HG02885 (cell line): ENCODE data around the gene ADH7.
"Not testable (repeated sequence)": the region's sequence is repeated elsewhere in the genome, so short reads cannot be mapped to it uniquely, and the experiment has no call there.

Source experiments
- ATAC-seq: cut with Tn5 transposase; IDR thresholded peaks from one replicate; pipeline ENCODE4 v1.9.1; 2021; ENCODE audit warnings: mild to moderate bottlenecking; ENCODE audit not compliant: unreplicated experiment, poor library complexity

The ADH7 gene

DNA sequence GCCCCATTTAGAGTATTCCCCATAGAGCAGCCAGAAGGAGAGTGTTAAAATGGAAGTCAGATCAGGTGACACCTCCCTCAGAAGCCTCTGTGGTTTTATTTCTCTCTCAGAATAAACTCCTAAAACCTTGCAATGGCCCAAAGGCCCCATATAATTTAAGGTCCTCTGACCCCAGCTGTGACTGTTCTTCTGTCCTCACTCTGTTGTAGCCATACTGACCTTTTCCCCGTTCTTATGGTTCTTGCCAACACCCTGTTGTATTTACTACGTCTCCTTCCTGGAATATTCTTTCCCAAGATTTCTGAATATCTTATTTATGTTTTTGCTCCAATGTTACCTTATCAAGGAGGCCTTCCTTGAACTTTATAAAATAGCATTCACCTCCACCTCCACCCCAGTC is 18.0 kb downstream of the ADH7 start:
- ATAC-seq, result no peak

DNA sequence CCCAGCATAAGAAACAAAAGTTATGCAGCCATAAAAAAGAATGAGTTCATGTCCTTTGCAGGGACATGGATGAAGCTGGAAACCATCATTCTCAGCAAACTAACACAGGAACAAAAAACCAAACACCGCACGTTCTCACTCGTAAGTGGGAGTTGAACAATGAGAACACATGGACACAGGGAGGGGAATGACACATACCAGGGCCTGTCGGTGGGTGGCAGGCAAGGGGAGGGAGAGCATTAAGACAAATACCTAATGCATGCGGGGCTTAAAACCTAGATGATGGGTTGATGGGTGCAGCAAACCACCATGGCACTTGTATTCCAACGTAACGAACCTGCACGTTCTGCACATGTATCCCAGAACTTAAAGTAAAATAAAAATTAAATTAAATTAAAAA is 19.4 kb downstream of the ADH7 start:
- ATAC-seq, result not testable (repeated sequence)

DNA sequence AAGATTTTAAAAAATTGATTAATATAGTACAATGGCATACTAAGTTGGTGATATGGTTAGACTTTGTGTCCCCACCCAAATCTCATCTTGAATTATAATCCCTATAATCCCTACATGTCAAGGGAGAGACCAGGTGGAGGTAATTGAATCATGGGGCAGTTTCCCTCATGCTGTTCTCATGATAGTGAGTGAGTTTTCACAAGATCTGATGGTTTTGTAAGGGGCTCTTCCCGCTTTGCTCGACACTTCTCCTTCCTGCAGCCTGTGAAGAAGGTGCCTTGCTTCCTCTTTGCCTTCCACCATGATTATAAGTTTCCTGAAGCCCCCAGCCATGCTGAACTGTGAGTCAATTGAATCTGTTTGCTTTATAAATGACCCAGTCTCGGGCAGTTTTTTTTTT is 20.2 kb downstream of the ADH7 start:
- not testable (repeated sequence) for ATAC-seq

DNA sequence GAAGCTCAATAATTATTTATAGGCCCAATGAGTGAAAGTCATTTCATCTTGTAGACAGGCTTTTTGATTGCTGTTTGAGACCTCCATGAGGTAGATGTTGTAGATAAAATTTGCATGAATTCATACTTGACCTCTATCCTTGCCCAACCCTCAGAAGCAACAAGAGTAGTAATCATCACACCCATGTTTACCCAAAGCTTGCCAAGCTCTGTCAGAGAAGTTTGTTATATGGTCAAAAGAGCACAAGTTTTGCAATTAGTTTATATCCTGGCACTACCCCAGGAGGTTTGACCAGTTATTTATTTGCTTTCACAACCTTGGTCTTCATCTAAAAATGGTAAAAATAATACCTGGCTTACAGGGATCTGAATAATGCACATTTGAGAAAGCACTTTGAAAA is 20.7 kb downstream of the ADH7 start:
- ATAC-seq, result no peak

DNA sequence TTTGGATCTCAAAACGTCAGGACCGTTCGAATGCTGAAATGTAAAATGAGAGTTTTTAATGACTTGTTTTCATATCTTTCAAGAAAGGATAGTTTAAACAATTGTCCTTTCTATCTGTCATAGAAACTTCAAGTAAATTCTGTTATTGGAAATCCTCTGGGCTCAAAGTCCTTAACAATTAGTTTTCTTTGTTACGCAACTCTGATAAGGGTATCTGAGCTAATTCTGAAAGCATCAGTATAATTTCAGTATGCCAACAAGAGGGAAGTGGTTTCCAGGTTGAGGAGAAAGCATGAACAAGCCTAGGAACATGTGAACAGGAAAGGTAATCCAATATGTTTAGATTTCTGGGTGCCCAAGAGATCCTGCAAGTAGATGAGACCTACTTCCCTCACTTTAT is 22.0 kb downstream of the ADH7 start:
- ATAC-seq, result no peak

DNA sequence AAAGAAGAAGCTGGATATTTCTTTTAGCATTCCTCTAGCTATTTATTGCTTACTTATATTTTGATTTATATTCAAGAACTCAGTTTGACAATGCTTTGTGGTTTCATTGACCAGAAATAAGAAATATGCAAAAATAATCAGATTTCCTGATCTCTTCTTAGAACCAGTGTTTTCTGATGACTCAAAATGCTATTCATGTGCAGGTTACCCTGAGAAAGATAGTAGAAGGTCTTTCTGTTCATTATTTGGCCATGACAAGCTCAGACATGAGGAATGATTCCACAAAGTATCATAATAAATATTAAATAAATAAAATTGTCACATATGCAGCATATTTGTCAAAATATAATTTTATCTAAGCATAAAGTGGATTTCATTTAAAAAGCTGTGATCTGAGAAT is 24.1 kb downstream of the ADH7 start:
- ATAC-seq, result no peak

DNA sequence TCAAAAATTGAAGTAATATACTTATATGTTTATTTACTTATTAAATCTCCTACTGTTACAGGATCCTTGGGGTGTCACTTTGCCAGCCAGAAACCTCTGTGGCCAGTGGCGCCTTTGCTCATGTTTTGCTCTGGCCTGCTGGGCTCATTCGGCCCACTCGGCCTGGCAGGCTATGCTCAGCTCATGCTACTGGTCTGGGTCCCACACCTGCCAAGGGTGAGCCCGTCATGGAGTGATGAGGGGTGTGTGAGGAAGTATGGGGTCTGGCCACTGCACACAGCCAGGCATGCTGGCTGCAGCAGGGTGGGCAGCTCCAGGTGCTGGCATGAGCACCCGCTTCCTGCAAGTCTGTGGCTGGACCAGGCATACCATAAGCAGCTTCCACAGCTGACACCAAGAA is 25.1 kb downstream of the ADH7 start:
- ATAC-seq, result no peak

DNA sequence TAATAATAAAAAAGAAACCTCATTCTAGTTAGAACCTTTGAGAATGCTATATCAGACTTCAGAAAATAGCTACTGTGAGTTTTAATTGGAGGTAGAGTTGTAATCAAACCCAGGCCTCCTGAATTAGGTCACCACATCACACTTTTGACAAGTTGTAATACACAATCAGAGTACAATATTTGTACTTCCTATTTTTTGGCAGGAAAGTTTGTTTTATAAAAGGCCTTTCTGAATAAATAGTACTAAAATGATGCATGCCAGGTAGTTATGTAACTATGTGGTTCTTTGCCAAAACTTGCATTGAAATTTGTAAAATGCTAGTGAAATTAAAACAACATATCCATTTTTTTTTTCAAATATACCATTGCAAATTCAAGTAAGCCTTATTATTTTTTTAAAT is 26.8 kb downstream of the ADH7 start:
- ATAC-seq, result no peak

DNA sequence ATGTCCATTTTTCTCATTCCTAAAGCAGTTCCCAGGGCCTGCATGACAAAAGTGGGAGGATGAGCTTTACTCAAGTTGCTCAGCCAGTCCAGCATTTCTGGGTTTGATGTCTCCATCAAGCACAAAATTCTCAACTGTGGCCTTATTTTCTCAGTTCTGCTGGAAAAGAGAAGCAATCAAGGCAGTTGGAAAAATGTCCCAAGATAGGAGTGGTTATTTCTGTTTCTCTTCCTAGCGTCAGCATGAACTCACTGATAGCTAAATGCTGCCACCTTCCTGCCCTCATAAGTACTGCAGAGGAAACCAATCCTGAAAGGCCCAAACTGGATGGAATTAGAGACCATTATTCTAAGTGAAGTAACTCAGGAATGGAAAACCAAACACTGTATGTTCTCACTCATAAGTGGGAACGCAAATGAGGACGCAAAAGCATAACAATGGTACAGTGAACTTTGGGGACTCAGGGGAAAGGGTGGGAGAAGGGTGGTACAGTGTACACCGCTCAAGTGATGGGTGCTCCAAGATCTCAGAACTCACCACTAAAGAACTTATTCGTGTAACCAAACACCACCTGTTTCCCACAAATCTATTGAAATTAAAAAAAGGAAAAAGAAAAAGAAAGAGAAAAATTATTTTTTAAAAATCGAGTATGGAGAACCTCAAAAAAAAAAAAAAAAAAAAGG is 29.6 kb downstream of the ADH7 start:
- ATAC-seq, result peak; percentile 24

DNA sequence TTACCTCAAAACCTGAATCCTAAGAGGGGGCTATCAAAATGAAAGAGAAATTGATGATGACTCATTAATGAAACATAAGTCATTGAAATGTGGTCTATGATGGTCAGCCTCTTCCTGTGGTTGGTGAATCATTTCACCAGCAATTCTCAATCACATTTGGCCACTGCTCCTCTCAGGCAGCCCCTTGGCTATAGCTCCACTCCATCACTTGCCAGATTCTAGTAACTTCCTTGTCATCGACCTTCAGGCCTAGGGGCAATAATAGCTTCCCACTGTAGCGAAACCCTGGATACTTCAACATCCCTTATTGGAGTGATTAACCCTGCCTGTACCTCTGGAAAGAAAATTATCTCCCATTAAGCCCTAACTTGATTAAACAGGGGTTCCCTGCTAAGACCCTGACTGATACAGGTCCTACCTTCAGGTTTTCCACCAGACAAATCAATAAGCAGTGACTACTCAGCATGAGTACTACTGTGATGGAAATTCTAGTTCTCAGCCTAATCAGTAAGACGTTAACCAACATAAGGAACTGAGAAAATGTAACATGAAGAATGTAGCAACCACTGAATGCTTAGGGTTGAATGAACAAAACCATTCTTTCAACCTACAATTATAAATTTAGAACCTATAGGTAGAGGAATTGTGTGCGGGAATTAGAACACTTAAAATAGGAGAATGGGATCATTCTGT is 30.4 kb downstream of the ADH7 start:
- ATAC-seq, result peak; percentile 87

DNA sequence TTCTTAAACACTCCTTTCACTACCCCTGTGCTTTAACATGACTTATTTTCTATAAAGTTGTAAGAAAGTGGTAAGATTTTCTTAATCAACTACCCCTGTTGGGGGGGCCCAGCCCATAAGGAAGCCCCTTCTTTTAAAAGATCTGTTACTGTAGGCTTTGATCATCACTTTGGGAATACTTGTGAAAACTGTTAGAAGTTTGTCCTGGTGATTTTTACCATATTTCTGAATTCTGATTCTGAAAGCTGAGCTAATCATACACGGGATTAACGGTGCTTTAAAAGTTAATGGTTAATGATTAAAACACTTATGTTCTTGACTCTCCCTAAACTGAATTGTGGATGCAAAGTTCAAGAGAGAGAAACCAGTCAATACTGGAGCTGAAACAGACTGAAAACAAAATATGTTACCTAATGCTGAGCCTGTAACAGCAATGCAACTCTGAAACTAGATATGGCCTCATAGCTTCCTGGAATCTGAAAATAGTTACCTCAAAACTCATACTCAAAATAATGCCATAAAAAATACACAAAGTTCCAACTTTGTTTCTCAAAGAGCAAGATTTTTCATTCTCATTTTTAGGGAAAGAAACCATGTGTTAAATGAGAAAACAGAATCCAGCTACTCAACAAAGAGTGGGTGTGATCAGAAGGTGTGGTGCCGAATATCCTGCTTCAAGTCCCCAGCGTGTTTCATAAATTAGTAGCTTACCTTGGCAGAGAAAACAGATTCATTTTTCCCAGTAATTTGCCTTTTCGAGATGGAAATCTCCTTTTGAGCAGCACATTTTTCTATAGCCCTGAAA is 31.6 kb downstream of the ADH7 start:
- peak; percentile 67 for ATAC-seq

DNA sequence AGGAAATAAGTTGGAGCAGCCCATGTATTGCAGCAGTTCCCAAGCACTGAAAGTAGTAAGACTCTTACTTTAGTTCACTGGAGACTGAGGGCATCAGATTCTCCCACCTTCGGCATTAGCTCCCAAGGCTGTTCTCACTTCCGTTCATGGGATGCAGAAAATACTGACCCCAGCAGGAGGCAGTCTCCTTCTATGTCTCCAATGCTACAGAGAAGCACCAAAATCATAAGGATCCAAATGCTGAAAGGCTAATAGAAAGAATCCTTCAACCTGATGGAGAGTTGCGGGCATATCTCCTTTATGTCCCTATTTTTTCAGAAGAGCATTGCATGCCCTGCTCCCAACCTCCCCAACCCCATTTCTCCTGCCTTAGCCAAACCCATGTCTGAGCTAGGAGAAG is 32.4 kb downstream of the ADH7 start:
- ATAC-seq, result no peak

DNA sequence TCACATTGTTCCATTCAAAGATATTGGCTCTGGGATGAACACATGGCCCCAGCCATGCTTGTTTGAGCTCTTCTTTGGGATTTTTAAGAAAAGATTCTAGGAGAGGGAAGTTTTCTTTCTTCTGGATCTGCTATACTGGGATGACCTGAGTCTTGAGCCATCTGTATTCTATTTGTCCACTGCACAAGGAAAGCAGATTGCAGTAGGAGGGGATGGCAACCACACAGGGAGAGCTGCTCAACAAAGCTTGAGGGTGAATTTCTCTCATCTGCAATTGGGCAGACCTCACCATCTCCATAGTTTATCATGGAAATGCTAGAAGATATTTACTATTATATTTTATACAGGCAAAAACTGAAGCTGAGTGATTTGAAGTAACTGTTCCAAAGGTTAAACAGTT is 34.3 kb downstream of the ADH7 start:
- no peak for ATAC-seq

DNA sequence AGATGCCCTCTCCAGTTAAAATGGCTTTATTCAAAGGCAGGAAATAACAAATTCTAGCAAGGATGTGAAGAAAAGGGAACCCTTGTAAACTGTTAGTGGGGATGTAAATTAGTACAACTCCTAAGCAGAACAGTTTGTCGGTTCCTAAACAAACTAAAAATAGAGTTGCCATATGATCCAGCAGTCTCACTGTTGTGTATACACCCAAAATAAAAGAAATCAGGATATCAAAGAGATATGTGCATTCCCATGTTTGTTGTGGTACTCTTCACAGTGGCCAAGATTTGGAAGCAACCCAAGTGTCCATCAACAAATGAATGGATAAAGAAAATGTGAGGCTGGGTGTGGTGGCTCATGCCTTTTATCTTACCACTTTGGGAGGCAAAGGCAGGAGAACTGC is 36.1 kb downstream of the ADH7 start:
- ATAC-seq, result no peak

DNA sequence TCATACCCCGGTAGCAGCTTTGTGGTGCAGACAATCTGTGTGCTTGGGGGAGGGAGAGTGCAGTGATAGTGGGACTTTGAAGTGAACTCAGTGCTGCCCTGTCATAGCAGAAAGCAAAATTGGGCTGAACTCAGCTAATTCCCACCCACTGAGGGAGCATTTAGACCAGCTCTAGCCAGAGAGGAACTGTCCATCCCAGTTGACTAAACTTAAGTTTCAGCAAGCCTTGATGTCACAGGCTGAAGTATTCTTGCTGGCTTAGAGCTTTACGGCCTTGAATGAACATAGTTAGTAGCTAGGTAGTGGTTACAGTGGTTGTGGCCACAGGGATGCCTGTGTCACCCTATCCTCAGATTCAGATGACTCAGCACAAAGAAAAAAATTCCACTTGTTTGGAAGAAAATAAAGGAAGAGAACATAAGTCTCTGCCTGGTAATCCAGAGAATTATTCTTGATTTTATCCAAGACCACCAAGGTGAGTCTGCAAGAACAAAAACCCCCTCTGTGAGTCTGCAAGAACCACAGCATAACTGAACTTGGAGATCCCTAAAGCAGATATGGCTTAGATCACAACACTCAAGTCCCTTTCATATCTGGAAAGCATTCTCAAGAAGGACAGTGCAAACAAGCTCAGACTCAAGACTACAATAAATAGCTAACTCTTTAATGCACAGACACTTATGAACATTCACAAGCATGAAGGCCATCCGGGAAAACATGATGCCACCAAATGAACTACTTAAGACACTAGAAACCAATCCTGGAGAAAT is 39.4 kb downstream of the ADH7 start:
- no peak for ATAC-seq

DNA sequence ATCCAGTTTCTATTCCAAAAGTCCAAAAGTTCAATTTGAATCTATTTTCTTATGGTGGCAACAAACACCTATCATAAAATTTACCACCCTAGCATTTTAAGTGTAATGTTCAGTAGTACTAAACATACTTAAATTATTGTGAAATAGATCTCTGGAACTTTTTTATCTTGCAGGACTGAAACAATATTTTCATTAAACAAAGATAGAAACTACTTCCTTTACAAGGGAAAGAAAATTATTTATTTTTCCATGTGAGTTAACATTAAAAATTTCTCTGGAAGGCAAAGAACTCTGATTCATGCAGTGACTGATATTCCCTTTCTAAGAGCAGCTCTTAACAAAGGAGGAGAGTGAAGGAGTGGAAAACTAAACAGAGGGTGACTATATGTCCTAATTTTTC is 40.2 kb downstream of the ADH7 start:
- no peak for ATAC-seq

DNA sequence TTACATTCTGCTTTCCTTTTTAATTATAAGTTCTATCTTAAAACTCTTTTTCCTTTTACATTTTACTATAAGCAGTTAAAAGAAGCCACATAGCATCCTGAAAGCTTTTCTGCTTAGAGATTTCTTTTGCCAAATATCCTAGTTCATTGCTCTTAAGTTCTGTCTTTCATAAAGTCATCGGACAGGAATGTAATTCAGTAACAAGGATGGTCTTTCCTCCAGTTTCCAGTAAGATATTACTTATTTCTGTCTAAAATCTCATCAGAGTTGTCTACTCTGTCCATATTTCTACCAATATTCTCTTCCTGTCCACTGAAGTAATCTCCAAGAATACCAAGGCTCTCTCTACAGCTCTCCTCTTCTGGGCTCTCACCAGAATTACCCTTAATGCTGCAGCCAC is 45.1 kb downstream of the ADH7 start:
- no peak for ATAC-seq

DNA sequence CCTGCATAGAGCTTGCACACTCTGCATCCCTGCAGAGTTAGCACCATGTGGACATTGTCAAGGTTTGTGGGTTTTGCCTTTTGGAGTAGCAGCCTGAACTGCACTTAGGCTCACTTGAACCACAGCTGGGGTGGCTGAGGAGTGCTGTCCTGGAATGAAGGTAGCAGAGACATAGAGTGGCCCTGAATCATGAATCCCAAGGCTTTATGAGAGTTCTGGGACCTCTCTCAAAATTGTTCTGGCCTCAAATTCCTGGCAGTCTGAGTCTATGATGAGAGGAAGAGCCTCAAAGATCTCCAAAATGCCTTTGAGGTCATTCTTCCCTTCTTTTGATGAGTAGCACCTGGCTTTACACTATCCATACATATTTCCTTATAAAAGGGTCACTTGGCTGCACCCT is 45.5 kb downstream of the ADH7 start:
- no peak for ATAC-seq

DNA sequence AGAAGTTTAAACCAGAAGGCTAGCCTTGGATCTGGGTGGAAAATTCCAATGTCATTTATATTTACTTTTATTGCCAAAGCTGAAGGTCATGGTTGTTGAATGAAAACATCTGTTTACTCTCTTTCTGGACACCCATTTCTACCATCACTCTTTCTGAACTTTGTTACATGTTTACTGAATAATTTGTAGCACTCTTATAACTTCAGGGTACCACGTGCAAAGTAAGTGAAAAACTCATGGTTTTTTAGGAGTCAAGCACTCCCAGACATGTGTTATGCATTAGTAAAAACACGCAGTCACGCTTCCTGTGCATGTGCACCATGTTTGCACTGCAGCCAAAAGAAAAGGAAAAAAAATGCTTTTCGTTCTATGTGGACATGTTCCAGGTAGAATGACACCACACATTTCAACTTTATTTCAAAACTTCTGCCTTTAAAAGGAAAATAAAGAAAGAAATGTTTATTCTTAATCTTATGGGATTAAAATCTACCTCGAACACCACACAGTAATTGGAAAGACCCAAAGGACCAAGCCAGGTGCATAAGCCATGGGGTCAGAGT is 51.2 kb downstream of the ADH7 start:
- no peak for ATAC-seq

DNA sequence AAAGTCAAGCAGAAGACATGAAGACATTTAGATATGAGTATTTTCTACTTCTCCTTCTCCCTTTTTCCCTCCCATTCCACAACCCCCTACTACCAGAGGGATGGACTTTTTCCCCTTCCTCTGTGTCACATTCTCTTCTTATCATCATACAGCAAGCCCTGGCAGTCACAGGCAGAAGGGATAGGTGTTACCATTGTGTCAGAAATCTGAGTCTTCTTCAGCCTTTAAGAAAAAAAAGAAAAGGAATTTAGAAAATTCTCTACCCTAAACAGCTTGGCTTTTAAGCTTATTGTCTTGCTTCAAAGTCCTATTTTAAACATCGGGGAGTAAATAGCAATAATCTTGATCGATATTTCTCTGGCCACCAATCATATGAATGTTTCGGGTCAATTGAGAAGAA is 51.7 kb downstream of the ADH7 start:
- no peak for ATAC-seq
